HG03521 (cell line): ENCODE results near the gene ZNF385C.
"Not testable (repeated sequence)": the region's sequence is repeated elsewhere in the genome, so short reads cannot be mapped to it uniquely, and the experiment has no call there.

Experiments
- ATAC-seq: cut with Tn5 transposase; IDR thresholded peaks from one replicate; pipeline ENCODE4 v1.9.1; 2021; ENCODE audit warnings: mild to moderate bottlenecking, moderate library complexity; ENCODE audit not compliant: unreplicated experiment

The ZNF385C gene, protein sequence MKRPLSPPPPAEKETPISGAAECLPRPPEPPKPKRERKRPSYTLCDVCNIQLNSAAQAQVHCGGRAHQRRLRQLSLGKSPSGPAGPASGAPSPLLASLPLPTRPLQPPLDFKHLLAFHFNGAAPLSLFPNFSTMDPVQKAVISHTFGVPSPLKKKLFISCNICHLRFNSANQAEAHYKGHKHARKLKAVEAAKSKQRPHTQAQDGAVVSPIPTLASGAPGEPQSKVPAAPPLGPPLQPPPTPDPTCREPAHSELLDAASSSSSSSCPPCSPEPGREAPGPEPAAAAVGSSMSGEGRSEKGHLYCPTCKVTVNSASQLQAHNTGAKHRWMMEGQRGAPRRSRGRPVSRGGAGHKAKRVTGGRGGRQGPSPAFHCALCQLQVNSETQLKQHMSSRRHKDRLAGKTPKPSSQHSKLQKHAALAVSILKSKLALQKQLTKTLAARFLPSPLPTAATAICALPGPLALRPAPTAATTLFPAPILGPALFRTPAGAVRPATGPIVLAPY

GRCh38 chr17:42097691-42098631, at the start of gene ZNF385C:
Gene ZNF385C, minus strand, starts transcription at chr17:42098473. Its CDS starts 35,417 bp downstream, at chr17:42063056.
- ATAC-seq, result no peak

GRCh38 chr17:42146911-42147607, 48.8 kb upstream of the ZNF385C start:
- ATAC-seq, result no peak

- ATAC-seq, result not testable (repeated sequence)
Observed at GRCh38 chr17:42143138-42143537, 44.9 kb upstream of the ZNF385C start.

DNA sequence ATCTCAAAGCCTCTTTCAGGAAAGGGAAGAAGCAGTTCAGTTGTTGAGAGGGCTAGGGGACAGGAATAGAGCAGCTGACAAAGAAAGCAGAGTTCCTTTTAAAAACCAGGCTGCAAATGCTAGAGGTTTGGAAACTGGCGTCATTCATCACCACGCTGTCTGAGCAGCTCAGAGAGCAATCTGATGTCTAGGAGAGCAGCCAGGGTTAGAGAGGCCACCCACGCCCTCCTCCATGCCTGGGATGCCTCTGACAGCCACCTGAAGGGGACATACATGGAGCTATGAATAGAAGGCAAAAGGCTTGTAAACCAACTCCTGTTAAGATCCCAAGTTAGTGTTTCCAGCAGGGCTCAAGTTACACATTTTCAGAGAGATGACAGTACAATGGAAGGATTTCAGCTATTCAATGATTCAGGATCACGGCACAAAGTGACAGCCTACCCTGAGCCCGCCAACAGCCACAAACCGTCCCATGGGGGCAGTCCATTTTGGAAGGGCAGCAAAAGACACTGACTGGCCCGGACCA, 44.2 kb upstream of the ZNF385C start:
- no peak for ATAC-seq

- no peak for ATAC-seq
Observed at GRCh38 chr17:42141382-42141781, 43.1 kb upstream of the ZNF385C start.

GRCh38 chr17:42140690-42141089, 42.4 kb upstream of the ZNF385C start:
- not testable (repeated sequence) for ATAC-seq

DNA sequence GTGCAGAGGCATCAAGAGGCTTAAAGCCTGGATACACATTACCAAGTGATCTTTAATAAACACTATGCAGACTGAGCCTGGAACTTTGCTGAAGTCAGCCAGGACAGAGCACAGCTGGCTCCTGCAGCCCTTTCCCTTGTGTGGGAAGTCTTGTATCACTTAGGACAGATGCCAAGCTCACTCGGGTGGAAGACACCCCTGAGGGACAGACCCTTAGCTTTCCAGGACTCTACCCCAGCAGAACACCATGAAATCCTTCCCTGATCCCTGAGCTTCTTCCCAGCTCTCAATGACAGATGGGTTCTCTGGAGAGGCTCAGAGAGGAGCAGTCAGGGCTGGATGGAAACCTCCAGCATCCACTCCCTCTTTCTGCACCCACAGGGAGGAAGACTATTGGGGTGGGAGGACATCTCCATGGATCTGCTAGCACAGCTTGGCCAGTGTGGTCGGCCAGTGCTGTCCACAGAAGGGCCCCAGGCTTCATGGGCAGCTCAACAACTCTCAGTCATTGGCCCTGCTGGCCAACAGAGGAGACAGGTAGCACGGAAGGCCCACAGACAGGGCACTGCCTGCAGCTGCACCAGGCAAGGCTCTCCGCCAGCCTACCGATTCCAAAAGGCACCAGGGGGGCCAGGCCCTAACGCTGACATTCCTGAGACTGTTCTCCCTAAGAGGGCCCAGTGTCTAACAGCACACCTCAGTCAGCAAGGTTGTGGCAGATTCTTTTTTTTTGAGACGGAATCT, 40.6 kb upstream of the ZNF385C start:
- no peak for ATAC-seq

- ATAC-seq, result no peak
Observed at GRCh38 chr17:42136654-42137051, 38.4 kb upstream of the ZNF385C start.

GRCh38 chr17:42135664-42136653, 37.7 kb upstream of the ZNF385C start:
- no peak for ATAC-seq

DNA sequence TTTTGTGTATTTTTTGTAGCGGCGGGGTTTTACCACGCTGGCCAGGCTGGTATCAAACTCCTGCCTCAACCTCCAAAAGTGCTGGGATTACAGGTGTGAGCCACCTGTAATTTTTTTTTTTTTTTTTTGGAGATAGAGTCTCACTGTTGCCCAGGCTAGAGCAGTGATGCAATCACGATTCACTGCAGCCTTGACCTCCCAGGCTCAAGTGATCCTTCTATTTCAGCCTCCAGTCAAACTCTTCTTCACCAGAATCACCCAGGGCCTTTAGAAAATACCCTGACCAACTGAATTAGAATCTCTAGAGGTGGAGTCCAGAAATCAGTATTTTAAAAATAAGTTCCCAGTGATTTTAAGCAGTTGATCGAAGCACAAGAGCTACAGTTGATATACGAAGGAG, 36.9 kb upstream of the ZNF385C start:
- ATAC-seq, result no peak

GRCh38 chr17:42133461-42134041, 35.3 kb upstream of the ZNF385C start:
- ATAC-seq, result no peak

GRCh38 chr17:42132941-42133340, 34.7 kb upstream of the ZNF385C start:
- no peak for ATAC-seq

GRCh38 chr17:42131981-42132432, 33.7 kb upstream of the ZNF385C start:
- no peak for ATAC-seq

DNA sequence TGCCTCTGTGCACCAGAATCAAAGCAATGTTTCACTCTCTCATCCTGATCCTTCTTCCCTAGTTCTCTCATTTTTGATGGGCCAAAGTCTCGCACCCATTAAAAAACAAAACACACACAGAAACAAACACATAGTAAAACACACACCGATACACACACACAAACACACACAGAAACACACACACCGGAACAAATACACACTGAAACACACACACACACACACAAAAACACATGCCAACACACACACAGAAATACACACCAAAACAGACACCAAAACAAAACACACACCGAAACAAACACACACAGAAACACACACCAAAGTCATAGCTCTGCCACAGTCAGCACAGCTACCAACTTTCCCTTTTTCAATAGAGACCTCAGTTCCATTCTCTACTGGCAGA, 33.0 kb upstream of the ZNF385C start:
- no peak for ATAC-seq

GRCh38 chr17:42130310-42130936, 32.1 kb upstream of the ZNF385C start:
- ATAC-seq, result no peak

- no peak for ATAC-seq
Observed at GRCh38 chr17:42129109-42129837, 31.0 kb upstream of the ZNF385C start.

DNA sequence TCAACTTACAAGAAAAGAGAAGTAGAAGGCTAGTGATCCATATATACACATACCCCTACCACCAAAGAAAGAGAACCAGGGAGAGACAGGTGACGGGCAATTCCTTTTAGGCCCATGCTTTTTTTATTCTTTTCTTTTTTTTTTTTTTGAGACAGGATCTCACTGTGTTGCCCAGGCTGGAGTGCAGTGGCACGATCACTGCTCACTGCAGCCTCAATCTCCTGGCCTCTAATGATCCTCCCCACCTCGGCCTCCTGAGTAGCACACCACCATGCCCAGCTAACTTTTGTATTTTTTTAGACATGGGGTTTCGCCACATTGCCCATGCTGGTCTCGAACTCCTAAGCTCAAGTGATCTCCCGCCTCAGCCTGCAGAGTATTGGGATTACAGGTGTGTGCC, 29.1 kb upstream of the ZNF385C start:
- no peak for ATAC-seq
